GM12891 (cell line): Measurements from ENCODE around the gene EPB41L1.

Experiments used
- DNase-seq: peaks from one replicate; pipeline ENCODE4 v3.0.0; 2011; ENCODE audit warnings: low spot score; ENCODE audit not compliant: insufficient read length
- FAIRE-seq: peaks from 2 replicates; lab custom pipeline; 2011; peaks lifted over from hg19 to GRCh38; lab: Jason Lieb, UNC
- PAX5 ChIP-seq: IDR thresholded peaks from 2 replicates; pipeline ENCODE4 v1.6.1; 2011; ENCODE audit warnings: low read length, moderate library complexity, mild to moderate bottlenecking; ENCODE audit not compliant: insufficient read depth, severe bottlenecking
- POLR2A ChIP-seq: IDR thresholded peaks from 2 replicates; pipeline ENCODE4 v1.6.1; 2011; ENCODE audit warnings: low read depth, low read length, control low read depth
- POLR2AphosphoS5 ChIP-seq: IDR thresholded peaks from 2 replicates; pipeline ENCODE4 v1.6.1; 2011; ENCODE audit warnings: low read depth, low read length, control low read depth
- POU2F2 ChIP-seq: IDR thresholded peaks from 2 replicates; pipeline ENCODE4 v1.6.1; 2011; ENCODE audit warnings: low read depth, mild to moderate bottlenecking, control low read depth, low read length, moderate library complexity
- SPI1 ChIP-seq: IDR thresholded peaks from 2 replicates; pipeline ENCODE4 v1.6.1; 2011; ENCODE audit warnings: low read depth, low read length, control low read depth
- TAF1 ChIP-seq: IDR thresholded peaks from 2 replicates; pipeline ENCODE4 v1.6.1; 2011; ENCODE audit warnings: low read depth, low read length, control low read depth

Gene EPB41L1

GRCh38 chr20:36122931-36123288 is 31.6 kb upstream of the EPB41L1 start:
- DNase-seq (no peak), FAIRE-seq (no peak)
- TF ChIP-seq POU2F2 = no peak
- TF ChIP-seq POLR2AphosphoS5 = no peak
- TF ChIP-seq PAX5 = no peak
- TF ChIP-seq SPI1 = no peak
- no peak for TF ChIP-seq TAF1
- no peak for TF ChIP-seq POLR2A

GRCh38 chr20:36125097-36125496 is 29.4 kb upstream of the EPB41L1 start:
- TF ChIP-seq TAF1 = no peak
- TF ChIP-seq PAX5 = no peak
- no peak for TF ChIP-seq POLR2A
- TF ChIP-seq SPI1 = no peak
- no peak for TF ChIP-seq POLR2AphosphoS5
- no peak for TF ChIP-seq POU2F2
- FAIRE-seq = no peak
- DNase-seq = no peak

- FAIRE-seq (no peak), DNase-seq (no peak)
- TF ChIP-seq PAX5 = no peak
- no peak for TF ChIP-seq POU2F2
- no peak for TF ChIP-seq TAF1
- no peak for TF ChIP-seq POLR2A
- TF ChIP-seq SPI1 = no peak
- TF ChIP-seq POLR2AphosphoS5 = no peak
Observed at GRCh38 chr20:36126836-36127527, 27.6 kb upstream of the EPB41L1 start.

GRCh38 chr20:36128463-36129159 is 25.9 kb upstream of the EPB41L1 start:
- DNase-seq (no peak), FAIRE-seq (no peak)

GRCh38 chr20:36129160-36129543 is 25.4 kb upstream of the EPB41L1 start:
- TF ChIP-seq SPI1 = no peak
- TF ChIP-seq POLR2A = no peak
- no peak for TF ChIP-seq POLR2AphosphoS5
- no peak for TF ChIP-seq PAX5
- no peak for TF ChIP-seq POU2F2
- no peak for TF ChIP-seq TAF1
- FAIRE-seq (no peak), DNase-seq (no peak)

More at GRCh38 chr20:36128463-36129159, 25.9 kb upstream of the EPB41L1 start:
- no peak for TF ChIP-seq TAF1
- TF ChIP-seq POLR2AphosphoS5 = no peak
- TF ChIP-seq SPI1 = no peak
- no peak for TF ChIP-seq PAX5
- no peak for TF ChIP-seq POLR2A
- no peak for TF ChIP-seq POU2F2

GRCh38 chr20:36130390-36130789 is 24.1 kb upstream of the EPB41L1 start:
- FAIRE-seq = no peak
- TF ChIP-seq TAF1 (no peak), POLR2AphosphoS5 (no peak), POU2F2 (no peak), POLR2A (no peak), PAX5 (no peak), SPI1 (no peak)
- no peak for DNase-seq

- no peak for DNase-seq
- TF ChIP-seq SPI1 = no peak
- no peak for TF ChIP-seq TAF1
- no peak for TF ChIP-seq POLR2AphosphoS5
- TF ChIP-seq POLR2A = no peak
- TF ChIP-seq POU2F2 = no peak
- TF ChIP-seq PAX5 = no peak
Observed at GRCh38 chr20:36132802-36133211, 21.7 kb upstream of the EPB41L1 start.

GRCh38 chr20:36133821-36134220 is 20.7 kb upstream of the EPB41L1 start:
- no peak for FAIRE-seq
- TF ChIP-seq PAX5 (no peak), POLR2AphosphoS5 (no peak), POU2F2 (no peak)
- DNase-seq = no peak

More at GRCh38 chr20:36132802-36133211, 21.7 kb upstream of the EPB41L1 start:
- FAIRE-seq = peak; percentile 28

- DNase-seq (no peak), FAIRE-seq (no peak)
- no peak for TF ChIP-seq PAX5
- no peak for TF ChIP-seq POLR2A
- TF ChIP-seq SPI1 = no peak
- no peak for TF ChIP-seq POU2F2
- no peak for TF ChIP-seq POLR2AphosphoS5
Observed at GRCh38 chr20:36135159-36135558, 19.4 kb upstream of the EPB41L1 start.
